Mucosa of rectum (tissue), 2 donors: ENCODE measurements around the gene ZNF512B.
"Not testable (repeated sequence)": the region's sequence is repeated elsewhere in the genome, so short reads cannot be mapped to it uniquely, and the experiment has no call there.

Experiments used
- H3K27ac ChIP-seq, 2 donors: one replicate each; pipeline ENCODE4 v1.7.0; 2013; ENCODE audit warnings: inconsistent platforms in 2 of 2, low read depth in 2 of 2, low read length in 2 of 2
- H3K27me3 ChIP-seq, 2 donors: one replicate each; pipeline ENCODE4 v1.7.0; 2013; ENCODE audit warnings: low read length in 2 of 2; ENCODE audit not compliant: control insufficient read depth in 2 of 2, insufficient read depth in 2 of 2
- H3K36me3 ChIP-seq, 2 donors: one replicate each; pipeline ENCODE4 v1.7.0; 2013; ENCODE audit warnings: low read length in 2 of 2; ENCODE audit not compliant: control insufficient read depth in 2 of 2, insufficient read depth in 2 of 2
- H3K4me1 ChIP-seq, 2 donors: one replicate each; pipeline ENCODE4 v1.7.0; 2013; ENCODE audit warnings: low read length in 2 of 2, mild to moderate bottlenecking in 1 of 2; ENCODE audit not compliant: control insufficient read depth in 2 of 2, insufficient read depth in 2 of 2
- H3K4me3 ChIP-seq, 2 donors: one replicate each; pipeline ENCODE4 v1.7.0; 2013; ENCODE audit warnings: low read length in 2 of 2
- H3K9ac ChIP-seq, 2 donors: one replicate each; pipeline ENCODE4 v1.7.0; 2013; ENCODE audit warnings: low read length in 2 of 2, low read depth in 1 of 2, mild to moderate bottlenecking in 1 of 2
- H3K9me3 ChIP-seq, 2 donors: one replicate each; pipeline ENCODE4 v1.7.0; 2013; ENCODE audit warnings: low read length in 2 of 2; ENCODE audit not compliant: control insufficient read depth in 2 of 2
- donor health status: healthy.
- donor health status: Normal muscosa, but diverticular disease.

ZNF512B gene

GRCh38 chr20:63932606-63933160 is 37.0 kb downstream of the ZNF512B start:
- Histone ChIP-seq H3K4me1 (peaks cover 0 to 4% of the 10 kb centered on the region in 2 donors), H3K27me3 (no peaks in the 10 kb centered on the region), H3K9me3 (no peaks in the 10 kb centered on the region), H3K9ac (no peak overlapping the region), H3K27ac (no peak overlapping the region), H3K4me3 (no peak overlapping the region), H3K36me3 (peaks cover 65 to 70% of the 10 kb centered on the region in 2 donors)

GRCh38 chr20:63931735-63932134 is 38.0 kb downstream of the ZNF512B start:
- no peak overlapping the region for H3K27ac ChIP-seq
- H3K36me3 ChIP-seq: peaks cover 68 to 72% of the 10 kb centered on the region in 2 donors
- H3K9ac ChIP-seq: no peak overlapping the region
- H3K4me3 ChIP-seq: no peak overlapping the region
- no peaks in the 10 kb centered on the region for H3K27me3 ChIP-seq
- H3K9me3 ChIP-seq: no peaks in the 10 kb centered on the region
- peaks cover 0 to 4% of the 10 kb centered on the region in 2 donors for H3K4me1 ChIP-seq

- H3K4me1 ChIP-seq: peaks cover 0 to 4% of the 10 kb centered on the region in 2 donors
- H3K9ac ChIP-seq: no peak overlapping the region
- H3K4me3 ChIP-seq: no peak overlapping the region
- H3K27me3 ChIP-seq: no peaks in the 10 kb centered on the region
- peaks cover 71 to 72% of the 10 kb centered on the region in 2 donors for H3K36me3 ChIP-seq
- H3K27ac ChIP-seq: no peak overlapping the region
- H3K9me3 ChIP-seq: no peaks in the 10 kb centered on the region
These were observed 38.7 kb downstream of the ZNF512B start for GRCh38 chr20:63930971-63931553.

- peaks cover 60 to 62% of the 10 kb centered on the region in 2 donors for H3K36me3 ChIP-seq
- H3K27ac ChIP-seq, H3K27me3 ChIP-seq, H3K9ac ChIP-seq, H3K4me3 ChIP-seq, H3K9me3 ChIP-seq, H3K4me1 ChIP-seq: not testable (repeated sequence)
These were observed 40.3 kb downstream of the ZNF512B start for GRCh38 chr20:63929473-63929883.

GRCh38 chr20:63929071-63929470 is 40.7 kb downstream of the ZNF512B start:
- Histone ChIP-seq H3K9me3 (no peaks in the 10 kb centered on the region), H3K4me3 (no peak overlapping the region), H3K9ac (no peak overlapping the region), H3K36me3 (peaks cover 60 to 62% of the 10 kb centered on the region in 2 donors), H3K27me3 (no peaks in the 10 kb centered on the region), H3K27ac (no peak overlapping the region), H3K4me1 (peaks cover 0 to 4% of the 10 kb centered on the region in 2 donors)

GRCh38 chr20:63926298-63926697 is 43.4 kb downstream of the ZNF512B start:
- no peak overlapping the region for H3K27ac ChIP-seq
- no peaks in the 10 kb centered on the region for H3K27me3 ChIP-seq
- H3K36me3 ChIP-seq: peaks cover 39 to 40% of the 10 kb centered on the region in 2 donors
- no peak overlapping the region for H3K9ac ChIP-seq
- H3K9me3 ChIP-seq: no peaks in the 10 kb centered on the region
- peaks cover 0 to 4% of the 10 kb centered on the region in 2 donors for H3K4me1 ChIP-seq
- no peak overlapping the region for H3K4me3 ChIP-seq

GRCh38 chr20:63924241-63924640 is 45.5 kb downstream of the ZNF512B start:
- Histone ChIP-seq H3K36me3 (peaks cover 25 to 27% of the 10 kb centered on the region in 2 donors), H3K27me3 (no peaks in the 10 kb centered on the region), H3K9me3 (no peaks in the 10 kb centered on the region), H3K27ac (no peak overlapping the region), H3K9ac (no peak overlapping the region), H3K4me1 (no peaks in the 10 kb centered on the region), H3K4me3 (no peak overlapping the region)

GRCh38 chr20:63923651-63924050 is 46.1 kb downstream of the ZNF512B start:
- H3K9ac ChIP-seq: no peak overlapping the region
- no peak overlapping the region for H3K27ac ChIP-seq
- H3K4me3 ChIP-seq: no peak overlapping the region
- H3K36me3 ChIP-seq: peaks cover 22 to 23% of the 10 kb centered on the region in 2 donors
- no peaks in the 10 kb centered on the region for H3K4me1 ChIP-seq
- no peaks in the 10 kb centered on the region for H3K27me3 ChIP-seq
- H3K9me3 ChIP-seq: no peaks in the 10 kb centered on the region

- Histone ChIP-seq H3K4me1 (no peaks in the 10 kb centered on the region), H3K9me3 (no peaks in the 10 kb centered on the region), H3K36me3 (peaks cover 9 to 13% of the 10 kb centered on the region in 2 donors)
These were observed 49.5 kb downstream of the ZNF512B start for GRCh38 chr20:63920226-63920625.

GRCh38 chr20:63919130-63919529 is 50.6 kb downstream of the ZNF512B start:
- Histone ChIP-seq H3K27me3 (no peaks in the 10 kb centered on the region), H3K27ac (no peak overlapping the region), H3K4me3 (no peak overlapping the region), H3K4me1 (no peaks in the 10 kb centered on the region), H3K36me3 (peaks cover 9 to 13% of the 10 kb centered on the region in 2 donors), H3K9ac (no peak overlapping the region), H3K9me3 (no peaks in the 10 kb centered on the region)

More at GRCh38 chr20:63920226-63920625, 49.5 kb downstream of the ZNF512B start:
- no peak overlapping the region for H3K27ac ChIP-seq
- no peak overlapping the region for H3K4me3 ChIP-seq
- H3K9ac ChIP-seq: no peak overlapping the region
- H3K27me3 ChIP-seq: no peaks in the 10 kb centered on the region
